MV-4-11 (cell line): ENCODE measurements around the gene ZNF592.

Experiments used
- DNase-seq: peaks from one replicate; lab custom pipeline; 2025; lab: John Stamatoyannopoulos, UW

ZNF592 gene

GRCh38 chr15:84748274-84749110 is at the start of gene ZNF592:
Gene ZNF592 (plus strand): TSS chr15:84748592. CDS start chr15:84782676, 34,084 bp downstream.
- DNase-seq = peak; percentile 32

GRCh38 chr15:84699538-84700191 is 48.7 kb upstream of the ZNF592 start:
- DNase-seq = peak; percentile 28

- no peak for DNase-seq
These were observed 45.4 kb upstream of the ZNF592 start for GRCh38 chr15:84702961-84703482.

GRCh38 chr15:84703808-84704207 is 44.6 kb upstream of the ZNF592 start:
- no peak for DNase-seq

GRCh38 chr15:84714372-84714771 is 34.0 kb upstream of the ZNF592 start:
- no peak for DNase-seq

GRCh38 chr15:84714821-84715220 is 33.6 kb upstream of the ZNF592 start:
- DNase-seq = peak; percentile 21

GRCh38 chr15:84715441-84716035 is 32.9 kb upstream of the ZNF592 start:
- no peak for DNase-seq

GRCh38 chr15:84716036-84716732 is 32.2 kb upstream of the ZNF592 start, which contains the start of gene SEC11A:
Gene SEC11A (minus strand): TSS chr15:84716139. CDS start chr15:84716075, 64 bp downstream.
- DNase-seq = peak; percentile 91

GRCh38 chr15:84721371-84721770 is 27.0 kb upstream of the ZNF592 start:
- DNase-seq = no peak

- no peak for DNase-seq
These were observed 25.8 kb upstream of the ZNF592 start for GRCh38 chr15:84722628-84723027.

- DNase-seq = peak; percentile 99
These were observed 23.3 kb upstream of the ZNF592 start for GRCh38 chr15:84725001-84725491.

GRCh38 chr15:84727429-84727828 is 21.0 kb upstream of the ZNF592 start:
- no peak for DNase-seq

GRCh38 chr15:84731774-84732173 is 16.6 kb upstream of the ZNF592 start:
- no peak for DNase-seq

- DNase-seq = peak; percentile 85
These were observed 13.5 kb upstream of the ZNF592 start for GRCh38 chr15:84734794-84735479.

- DNase-seq = peak; percentile 43
These were observed 12.8 kb upstream of the ZNF592 start for GRCh38 chr15:84735480-84736061.

GRCh38 chr15:84736375-84736774 is 12.0 kb upstream of the ZNF592 start:
- DNase-seq = peak; percentile 26

GRCh38 chr15:84737005-84737404 is 11.4 kb upstream of the ZNF592 start:
- DNase-seq = no peak

- DNase-seq = no peak
These were observed 7.7 kb upstream of the ZNF592 start for GRCh38 chr15:84740691-84741090.

- DNase-seq = no peak
These were observed 7.3 kb upstream of the ZNF592 start for GRCh38 chr15:84741121-84741520.

GRCh38 chr15:84747416-84748273 is 747 bp upstream of the ZNF592 start:
- peak; percentile 51 for DNase-seq
